HL-60 (cell line): ENCODE results near the gene RASAL3.

Source experiments
- POLR2AphosphoS5 ChIP-seq: IDR thresholded peaks from 2 replicates; pipeline ENCODE4 v1.6.1; 2012; ENCODE audit warnings: low read depth
- TF ChIP-seq, protein P1 (sequence below): IDR thresholded peaks from one replicate; pipeline ENCODE4 v1.5.1; 2011; ENCODE audit warnings: low read length, control low read depth, inconsistent platforms; ENCODE audit not compliant: insufficient read depth

DNA sequence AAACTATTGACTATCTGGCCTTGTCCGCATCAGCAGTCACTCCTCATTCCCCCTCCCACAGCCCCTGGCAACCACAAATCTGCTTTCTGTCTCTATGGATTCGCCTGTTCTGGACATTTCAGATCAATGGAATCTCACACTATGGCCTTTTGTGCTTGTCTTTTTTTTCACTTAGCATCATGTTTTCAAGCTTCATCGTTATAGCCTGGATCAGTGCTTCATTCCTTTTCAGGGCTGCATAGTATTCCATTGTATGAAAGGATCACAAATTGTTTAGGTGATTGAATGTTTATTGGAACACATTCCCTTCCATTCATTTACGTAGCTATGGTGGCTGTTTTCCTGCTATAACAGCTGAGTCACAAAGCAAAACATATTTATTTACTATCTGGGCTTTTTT is 22.7 kb upstream of the RASAL3 start:
- TF ChIP-seq, protein P1, sequence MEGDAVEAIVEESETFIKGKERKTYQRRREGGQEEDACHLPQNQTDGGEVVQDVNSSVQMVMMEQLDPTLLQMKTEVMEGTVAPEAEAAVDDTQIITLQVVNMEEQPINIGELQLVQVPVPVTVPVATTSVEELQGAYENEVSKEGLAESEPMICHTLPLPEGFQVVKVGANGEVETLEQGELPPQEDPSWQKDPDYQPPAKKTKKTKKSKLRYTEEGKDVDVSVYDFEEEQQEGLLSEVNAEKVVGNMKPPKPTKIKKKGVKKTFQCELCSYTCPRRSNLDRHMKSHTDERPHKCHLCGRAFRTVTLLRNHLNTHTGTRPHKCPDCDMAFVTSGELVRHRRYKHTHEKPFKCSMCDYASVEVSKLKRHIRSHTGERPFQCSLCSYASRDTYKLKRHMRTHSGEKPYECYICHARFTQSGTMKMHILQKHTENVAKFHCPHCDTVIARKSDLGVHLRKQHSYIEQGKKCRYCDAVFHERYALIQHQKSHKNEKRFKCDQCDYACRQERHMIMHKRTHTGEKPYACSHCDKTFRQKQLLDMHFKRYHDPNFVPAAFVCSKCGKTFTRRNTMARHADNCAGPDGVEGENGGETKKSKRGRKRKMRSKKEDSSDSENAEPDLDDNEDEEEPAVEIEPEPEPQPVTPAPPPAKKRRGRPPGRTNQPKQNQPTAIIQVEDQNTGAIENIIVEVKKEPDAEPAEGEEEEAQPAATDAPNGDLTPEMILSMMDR: no peak
- no peak for TF ChIP-seq POLR2AphosphoS5
